Measurements from ENCODE around the gene SIRT5.
A peak's percentile ranks its signal among the peaks of the same experiment; 100 is the strongest.

The SIRT5 gene

DNA sequence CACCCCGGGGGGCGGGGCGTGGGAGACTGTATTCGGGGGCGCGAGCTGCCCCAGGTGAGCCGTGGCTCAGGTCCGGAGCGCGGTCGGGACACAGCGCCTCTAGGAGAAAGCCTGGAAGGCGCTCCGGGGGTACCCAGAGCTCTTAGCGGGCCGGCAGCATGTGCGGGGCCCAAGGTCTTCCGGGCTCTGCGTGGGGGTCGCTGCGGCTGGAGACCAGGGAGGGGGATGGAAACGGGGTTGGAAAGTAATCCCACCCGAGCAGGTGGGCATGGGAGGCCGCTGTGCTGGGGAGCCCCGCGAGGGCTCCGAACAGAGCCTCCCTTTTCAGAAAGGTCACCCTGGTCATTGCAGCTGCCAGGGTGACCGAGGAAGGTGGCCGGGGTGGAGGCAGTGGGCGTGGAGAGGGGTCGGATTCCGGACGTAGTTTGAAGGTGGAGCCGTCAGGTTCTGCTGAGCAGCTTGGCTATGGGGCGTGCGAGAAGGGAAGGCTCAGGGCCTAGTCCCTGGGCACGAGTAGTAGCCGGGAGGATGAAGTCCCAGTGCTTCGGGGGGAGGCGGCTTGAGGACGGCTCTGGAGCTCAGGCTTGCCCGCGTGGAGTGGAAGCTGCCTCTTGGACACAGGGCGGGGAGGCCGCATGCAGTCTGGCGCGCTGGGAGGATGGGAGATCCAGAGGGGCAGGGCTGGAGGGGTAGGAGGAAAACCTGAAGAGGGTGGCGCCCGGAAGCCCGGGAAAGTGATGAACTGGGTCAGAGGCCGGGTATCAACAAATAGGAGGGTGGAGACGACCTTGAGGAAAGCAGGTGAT, at the start of gene SIRT5:
TSS of gene SIRT5 (plus strand) at position 31 of the 806 bp plus-strand sequence. CDS start 9,510 bp downstream, outside the sequence.
- peak; percentile 77 for DNase-seq

DNA sequence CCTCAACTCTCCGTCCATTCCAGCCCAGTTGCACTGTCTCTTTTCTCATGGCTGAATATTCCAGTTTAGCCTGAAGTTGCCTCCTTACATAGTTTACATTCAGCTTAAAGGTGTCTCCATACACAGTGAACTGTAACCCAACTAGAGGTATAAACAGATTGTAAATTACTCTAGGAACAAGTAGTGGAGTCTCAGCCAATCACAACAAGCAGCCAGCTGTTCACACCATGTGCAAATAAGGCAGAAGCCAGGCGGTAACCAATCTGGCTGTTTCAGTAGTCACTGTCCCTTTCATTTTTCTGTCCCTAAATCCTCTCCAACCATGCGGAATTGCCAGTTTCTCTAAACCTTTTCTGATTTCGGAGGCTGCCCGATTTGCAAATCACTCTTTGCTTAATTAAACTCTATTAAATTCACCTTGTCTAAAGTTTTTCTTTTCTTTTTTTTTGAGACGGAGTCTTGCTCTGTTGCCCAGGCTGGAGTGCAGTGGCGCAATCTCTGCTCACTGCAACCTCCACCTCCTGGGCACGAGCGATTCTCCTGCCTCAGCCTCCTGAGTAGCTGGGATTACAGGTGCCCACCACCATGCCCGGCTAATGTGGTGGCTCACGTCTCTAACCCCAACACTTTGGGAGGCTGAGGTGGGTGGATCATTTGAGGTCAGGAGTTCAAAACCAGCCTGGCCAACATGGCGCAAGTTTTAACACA, 49.4 kb upstream of the SIRT5 start:
- DNase-seq: no peak

DNA sequence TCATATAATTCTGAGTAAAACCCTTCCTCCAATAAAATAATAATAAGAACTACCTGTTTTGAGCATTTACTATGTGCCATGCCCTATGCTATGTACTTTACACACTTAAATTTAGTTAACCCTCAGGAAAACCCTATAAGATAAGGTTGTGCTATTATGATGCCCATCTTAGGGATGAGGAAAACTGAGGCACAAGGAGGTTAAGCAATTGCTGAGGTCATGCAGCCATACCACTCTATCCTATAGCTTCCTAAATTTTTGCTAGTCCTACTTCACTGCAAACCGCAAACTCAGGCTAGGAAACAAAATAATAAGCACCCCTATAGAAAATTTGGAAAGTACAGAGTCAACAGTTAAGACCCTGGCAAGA, 48.1 kb upstream of the SIRT5 start:
- DNase-seq: no peak

DNA sequence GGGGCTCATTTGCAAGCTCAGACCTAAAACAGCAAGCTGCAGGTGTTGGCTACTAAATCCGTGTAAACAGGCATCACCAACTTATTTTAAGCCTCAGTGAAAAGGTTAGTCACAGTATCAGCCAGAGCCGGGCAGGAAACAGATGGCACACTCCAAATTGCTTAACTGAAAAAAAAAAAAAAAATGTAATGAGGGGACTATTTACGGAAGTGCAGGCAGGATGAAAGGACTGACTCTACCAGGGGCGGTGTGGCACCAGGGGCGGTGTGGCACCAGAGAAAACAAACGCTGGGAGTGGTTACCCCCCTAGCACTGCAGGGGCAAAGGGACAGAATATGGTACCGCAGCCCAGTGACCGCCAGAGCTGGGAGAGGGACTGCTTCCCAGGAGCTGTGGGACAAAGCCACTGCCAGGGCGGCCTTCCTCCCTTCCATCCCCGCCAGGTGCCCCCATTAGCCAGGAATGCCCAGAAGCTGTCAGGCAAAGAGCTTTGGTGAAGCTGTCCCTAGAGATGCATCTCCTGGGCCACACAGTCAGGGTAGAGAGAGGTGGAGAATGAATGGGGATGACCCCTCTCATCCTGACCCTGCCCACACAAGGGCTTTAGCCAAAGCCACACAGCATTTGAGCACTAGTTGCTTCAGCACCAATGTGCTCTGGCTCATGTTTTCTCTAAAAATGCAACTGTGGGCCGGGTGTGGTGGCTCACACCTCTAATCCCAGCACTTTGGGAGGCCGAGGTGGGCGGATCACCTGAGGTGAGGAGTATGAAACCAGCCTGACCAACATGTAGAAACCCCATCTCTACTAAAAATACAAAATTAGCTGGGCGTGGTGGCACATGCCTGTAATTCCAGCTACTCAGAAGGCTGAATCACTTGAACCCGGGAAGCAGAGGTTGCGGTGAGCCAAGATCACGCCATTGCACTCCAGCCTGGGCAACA, 47.4 kb upstream of the SIRT5 start:
- no peak for DNase-seq

DNA sequence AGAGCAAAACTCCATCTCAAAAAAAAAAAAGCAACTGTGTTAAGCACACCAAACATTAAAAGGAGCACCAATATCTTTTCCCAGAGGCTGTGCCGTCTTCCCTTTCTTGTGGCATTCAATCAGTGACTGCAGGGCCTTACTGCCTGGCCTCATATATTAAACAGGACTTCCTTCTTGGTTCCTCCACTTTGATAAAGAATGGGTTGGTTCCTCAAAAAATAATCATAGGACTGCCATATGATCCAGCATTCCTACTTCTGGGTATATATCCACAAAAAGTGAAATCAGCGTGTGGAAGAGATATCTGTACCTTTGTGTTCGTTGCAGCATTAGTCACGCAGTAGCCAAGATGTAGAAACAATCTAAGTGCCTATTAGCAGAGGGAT, 46.7 kb upstream of the SIRT5 start:
- DNase-seq: no peak

DNA sequence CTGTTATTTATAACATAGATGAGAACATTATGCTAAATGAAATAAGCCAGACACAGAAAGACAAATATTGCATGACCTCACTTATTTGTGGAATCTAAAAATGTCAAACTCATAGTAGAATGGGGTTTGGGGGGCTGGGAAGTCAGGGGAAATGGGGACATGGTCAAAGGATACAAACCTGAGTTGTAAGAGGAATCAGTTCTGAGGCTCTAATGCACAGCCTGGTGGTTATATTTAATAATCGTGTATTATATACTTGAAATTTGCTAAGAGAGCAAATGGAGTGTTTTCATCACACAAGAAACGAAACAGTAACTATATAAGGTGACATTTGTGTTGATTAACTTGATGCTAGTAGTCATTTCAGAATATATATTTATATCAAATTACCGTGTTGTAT, 46.2 kb upstream of the SIRT5 start:
- no peak for DNase-seq

DNA sequence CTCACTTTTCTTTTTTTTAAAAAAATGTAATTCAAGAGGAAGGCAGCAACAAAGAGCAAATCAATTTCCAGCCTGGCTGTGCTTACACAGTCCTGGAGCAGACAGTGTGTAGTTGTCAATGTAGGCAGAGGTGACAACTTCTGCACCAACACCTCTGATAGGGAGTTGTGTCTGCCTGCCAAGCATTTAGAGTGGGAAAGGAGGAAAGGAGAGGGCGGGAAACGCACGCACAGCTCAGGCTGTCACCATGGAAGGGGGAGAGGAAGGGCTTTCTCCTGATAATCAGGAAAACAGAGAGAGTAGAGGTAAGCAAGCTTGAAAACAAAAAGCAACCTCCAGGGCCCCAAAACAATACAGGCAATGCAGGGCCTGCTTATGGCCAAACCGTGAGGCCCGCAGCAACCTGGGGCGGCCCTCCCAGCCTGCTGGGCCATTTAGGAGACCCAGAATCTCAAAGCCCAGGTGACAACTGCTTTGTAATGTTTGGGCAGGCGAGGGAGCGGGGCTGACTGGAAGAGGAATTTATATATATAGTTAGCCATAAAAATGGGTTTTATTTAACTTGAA, 45.5 kb upstream of the SIRT5 start:
- no peak for DNase-seq

DNA sequence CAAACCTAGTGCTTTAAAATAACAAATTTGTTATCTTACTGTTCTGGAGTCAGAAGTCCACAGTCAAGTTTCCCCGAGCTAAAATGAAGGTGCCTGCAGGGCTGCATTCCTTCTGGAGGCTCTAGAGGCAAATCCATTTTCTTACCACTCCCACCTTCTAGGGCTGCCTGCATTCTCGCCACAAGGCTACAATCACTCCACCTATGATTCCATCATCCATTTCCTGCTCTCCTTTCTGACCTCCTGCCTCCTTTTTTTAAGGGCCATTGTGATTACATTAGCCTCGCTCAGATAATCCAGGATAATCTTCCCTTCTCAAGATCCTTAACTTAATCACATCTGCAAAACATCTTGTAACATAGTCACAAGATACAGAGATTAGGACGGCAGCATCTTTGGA, 42.4 kb upstream of the SIRT5 start:
- no peak for DNase-seq

DNA sequence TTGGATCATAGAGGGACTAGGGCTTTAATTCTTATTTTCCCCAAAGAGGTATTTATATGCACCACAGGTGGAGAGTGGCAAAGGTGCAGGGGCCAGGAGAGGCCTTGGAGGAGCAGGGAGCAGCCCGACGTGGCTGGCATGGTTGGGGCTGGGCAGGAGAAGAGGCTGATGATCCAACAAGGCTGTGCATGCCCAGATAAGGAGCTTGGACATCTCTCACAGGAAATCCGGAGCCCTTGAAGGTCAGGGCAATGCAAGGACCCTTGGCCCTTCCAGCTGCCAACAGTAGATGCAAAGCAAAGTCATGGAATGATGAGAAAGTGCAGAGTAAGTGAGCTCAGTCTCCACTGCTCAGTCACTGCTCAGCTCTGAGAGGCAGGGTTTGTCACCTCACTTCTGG, 39.9 kb upstream of the SIRT5 start:
- DNase-seq: no peak

DNA sequence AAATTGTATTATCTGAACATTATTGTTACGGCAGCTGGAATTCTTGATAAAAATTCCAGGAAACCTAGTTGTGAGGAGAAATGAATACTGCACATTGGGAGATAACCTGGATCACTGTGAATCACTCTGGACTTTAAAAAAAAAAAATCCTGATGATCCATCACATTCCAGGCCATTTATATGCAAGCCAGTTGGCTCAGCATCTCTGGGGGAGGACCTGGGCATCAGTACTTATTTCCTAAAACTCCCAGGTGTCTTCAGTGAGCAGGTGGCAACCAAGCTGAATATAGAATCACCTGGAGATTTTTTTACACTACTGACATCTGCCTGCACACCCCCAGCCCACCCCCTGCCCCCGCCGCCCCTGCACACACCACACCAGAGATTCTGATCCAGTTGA, 39.1 kb upstream of the SIRT5 start:
- no peak for DNase-seq

DNA sequence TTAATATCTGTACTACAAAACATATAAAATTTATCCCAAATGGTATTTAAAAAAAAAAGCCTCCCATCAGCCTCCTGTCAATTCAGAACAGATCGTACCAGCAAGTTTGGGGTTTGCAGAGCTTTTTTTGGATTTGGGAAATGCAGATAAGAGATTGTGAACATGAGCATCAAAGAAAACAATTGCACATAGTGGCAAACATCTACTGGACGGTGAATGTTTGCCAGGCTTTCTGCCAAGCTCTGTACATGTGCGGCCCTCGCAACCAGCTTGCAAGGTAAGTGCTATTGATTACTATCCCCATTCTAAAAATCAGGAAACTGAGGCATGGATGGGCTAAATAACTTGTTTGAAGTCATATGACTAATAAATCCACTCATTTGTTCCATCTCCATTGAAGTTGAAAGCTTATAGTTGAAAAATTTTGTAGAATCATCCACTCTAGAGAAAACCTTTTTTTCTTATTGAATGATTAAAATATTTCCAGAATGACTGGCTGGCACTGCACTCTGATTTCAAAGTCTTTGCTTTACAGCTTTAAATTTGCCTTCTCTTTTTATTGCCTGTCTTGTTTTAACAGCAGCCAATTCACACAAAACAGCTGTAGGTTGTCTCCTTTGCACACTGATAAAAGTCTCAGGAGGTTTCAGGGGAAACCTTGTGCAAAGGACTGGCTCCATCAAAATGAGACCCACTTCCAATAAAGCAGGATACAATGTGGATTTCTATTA, 37.4 kb upstream of the SIRT5 start:
- no peak for DNase-seq

DNA sequence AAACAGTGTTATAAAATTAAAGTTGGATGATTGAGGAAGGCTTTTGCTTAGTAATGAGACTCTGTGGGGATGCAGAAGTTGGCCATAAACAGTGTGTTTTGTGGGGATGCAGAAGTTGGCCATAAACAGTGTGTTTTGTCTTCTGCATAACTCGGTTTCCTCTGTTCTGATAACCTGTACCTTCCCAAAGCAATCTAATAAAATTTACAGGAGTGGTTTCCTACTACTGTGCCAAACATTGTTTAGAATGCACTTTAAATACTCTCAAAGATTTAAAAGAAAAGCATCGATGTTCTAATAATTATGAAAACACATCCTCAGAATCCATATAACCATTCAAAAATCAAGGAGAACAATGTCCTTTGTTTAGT, 36.9 kb upstream of the SIRT5 start:
- no peak for DNase-seq

DNA sequence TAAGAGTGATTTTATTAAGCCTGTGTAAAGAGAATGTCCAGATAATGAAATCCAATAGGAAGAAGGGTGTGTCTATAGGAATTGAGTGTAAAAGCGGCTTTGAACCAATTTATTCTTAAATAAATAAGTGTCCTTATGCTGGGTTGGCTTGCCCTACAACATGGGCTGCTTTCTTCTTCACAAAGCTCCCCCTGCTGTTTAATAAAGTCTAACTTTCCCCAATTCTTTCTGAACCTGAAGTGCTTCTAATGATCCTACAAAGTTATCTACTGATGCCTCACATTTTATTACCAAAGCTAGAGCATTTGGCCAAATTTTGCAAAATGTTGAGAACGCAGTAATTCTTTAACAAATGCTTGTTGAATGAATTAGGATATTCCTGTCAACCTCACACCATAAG, 36.3 kb upstream of the SIRT5 start:
- DNase-seq: no peak

DNA sequence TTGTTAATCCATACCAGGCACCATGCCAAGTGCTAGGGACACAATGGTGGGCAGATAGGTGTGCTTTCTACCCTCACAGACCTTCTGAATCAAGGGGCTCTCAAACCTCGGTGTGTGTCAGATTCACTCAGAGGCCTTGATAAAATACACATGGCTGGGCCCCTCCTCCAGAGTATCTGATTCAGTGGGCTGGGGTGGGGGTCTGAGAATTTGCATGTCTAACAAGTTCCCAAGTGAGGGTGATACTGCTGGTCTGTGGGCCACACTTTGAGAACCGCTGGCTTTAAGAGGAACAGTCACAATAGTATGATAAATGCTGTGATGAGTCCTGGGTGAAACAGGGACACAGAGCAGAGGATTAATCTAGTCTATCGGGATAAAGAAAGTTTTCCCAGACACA, 35.8 kb upstream of the SIRT5 start:
- DNase-seq: no peak

DNA sequence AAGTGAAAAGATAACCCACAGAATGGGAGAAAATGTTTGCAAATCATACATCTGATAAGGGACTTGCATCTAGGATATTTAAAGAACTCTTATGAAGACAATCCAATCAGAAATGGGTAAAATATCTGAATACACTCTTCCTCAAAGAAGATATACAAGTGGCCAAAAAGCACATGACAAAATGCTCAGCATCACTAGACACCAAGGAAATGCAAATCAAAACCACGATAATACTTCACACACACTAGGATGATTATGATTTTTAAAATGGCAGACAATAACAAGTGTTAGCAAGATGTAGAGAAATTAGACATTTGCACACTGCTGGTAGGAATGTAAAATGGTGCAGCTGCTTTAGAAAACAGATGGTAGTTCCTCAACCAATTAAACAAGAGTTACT, 34.8 kb upstream of the SIRT5 start:
- no peak for DNase-seq

DNA sequence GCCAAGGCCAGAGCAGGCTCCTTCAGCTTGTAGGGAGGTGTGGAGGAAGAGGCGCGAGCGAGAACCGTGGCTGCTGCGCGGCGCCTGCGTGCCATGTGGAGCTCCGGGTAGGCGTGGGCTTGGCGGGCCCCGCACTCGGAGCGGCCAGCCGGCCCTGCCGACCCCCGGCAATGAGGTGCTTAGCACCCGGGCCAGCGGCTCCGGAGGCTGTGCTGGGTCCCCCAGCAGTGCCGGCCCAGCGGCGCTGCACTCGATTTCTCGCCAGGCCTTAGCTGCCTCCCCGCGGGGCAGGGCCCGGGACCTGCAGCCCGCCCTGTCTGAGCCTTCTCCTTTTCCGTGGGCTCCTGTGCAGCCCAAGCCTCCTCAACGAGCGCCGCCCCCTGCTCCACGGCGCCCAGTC, 32.9 kb upstream of the SIRT5 start:
- no peak for DNase-seq

DNA sequence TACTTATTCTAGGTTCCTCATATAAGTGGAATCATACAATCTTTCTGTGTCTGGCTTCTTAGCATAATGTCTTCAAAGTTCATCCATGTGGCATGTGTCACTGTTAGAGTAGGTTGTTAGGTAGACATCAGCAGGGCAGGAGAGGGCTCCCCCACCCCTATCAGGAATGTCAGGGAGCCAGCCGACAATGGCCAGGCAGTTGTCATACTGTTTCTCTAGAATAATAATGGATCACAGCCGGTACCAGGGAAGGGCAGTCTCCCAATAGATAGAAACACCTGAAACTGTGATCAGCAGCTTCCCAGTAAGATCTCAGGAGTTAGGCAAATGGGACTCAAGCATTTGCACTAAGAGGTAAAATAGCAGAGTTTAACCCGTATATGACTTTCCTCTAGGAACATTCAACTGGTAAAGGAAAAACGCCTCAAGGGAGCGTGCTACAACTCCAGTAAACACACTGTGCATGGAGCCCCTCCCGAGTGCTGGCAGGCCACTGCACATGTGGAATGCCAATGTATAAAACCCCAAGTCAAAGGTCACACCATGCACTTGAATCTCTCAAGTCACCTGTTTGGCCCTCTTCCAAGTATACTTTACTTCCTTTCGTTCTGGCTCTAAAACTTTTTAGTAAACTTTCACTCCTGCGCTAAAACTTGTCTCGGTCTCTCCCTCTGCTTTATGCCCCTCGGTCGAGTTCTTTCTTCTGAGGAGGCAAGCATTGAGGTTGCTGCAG, 29.8 kb upstream of the SIRT5 start:
- no peak for DNase-seq

DNA sequence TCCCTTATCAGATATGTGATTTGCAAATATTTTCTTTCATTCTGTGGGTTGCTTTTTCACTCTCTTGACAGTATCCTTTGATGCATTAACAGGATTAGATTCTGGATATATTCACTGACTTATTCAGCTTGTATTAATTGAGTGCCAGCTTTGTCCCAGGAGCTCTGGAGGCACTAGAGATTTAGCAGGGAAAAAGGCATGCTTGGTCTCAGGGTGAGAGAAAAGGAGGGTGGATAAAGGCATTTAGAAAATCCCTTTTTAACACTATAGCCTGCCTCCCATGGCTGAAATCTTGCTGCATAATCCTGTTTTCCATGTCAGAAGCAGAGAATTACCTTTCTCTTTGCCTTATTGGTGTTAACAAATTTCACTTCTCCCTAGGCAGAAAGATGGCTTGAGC, 28.5 kb upstream of the SIRT5 start:
- DNase-seq: no peak

DNA sequence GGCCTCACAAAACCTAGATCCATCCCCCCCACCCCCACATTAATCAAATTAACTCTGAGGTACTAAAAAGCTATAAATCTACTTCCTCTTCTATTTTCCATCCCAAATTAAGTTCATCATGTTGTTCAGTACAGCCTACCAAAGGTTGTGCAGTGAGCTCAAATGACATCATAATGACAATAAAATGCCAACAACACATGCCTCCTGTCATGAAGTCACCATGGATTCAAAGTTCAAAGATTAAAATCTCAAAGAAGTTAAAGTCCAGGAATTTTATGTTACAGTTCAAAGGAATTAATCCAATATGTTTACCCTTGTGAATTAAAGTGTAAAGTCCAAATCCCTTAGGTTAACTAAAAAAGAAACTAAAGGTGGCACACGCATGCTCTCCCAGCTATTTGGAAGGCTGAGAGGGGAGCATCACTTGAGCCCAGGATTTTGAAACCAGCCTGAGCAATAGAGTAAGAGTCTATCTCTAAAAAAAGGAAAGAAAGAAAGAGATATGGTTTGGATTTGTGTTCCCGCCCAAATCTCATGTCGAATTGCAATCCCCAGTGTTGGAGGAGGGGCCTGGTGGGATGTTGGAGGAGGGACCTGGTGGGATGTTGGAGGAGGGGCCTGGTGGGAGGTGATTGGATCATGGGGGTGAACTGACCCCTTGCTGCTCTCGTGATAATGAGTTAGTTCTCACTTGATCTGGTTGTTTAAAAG, 25.7 kb upstream of the SIRT5 start:
- no peak for DNase-seq

DNA sequence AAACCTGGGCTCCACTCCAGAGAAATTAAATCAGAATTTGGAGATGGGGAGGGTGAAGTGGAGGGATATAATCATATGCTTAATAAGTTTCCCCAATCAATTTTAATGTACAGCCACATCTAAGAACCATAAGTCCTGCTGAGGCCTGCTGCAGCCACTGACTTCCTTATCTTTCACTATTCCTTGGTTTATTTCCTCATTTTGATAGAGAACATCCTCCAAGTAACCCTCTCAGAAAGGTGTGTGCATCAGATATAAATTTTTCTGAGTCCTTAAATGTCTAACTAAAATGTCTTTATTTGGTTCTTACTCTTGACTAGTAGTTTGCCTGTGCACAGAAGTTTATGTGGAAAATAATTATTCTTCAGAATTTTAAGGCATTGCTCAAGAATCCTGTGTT, 23.7 kb upstream of the SIRT5 start:
- DNase-seq: no peak

DNA sequence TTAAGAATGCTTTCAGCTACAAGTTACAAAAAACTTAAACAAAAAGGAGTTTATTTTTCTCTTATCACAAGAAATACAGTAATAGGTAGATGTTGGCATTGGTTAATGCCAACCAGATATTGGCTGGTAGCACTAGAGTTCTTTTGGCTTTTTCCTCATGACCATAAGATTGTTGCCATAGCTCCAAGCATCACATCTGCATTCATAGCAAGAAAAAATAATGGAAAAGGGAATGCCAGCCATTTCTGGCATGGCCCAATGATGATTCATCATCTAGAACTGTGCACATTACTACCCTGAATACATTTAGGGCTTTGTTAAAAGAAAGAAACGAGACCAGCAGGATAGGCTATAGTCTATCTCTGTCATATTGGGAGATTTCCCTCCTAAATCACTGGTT, 20.8 kb upstream of the SIRT5 start:
- DNase-seq: no peak
